ENCODE results near the gene RABL2A. TPM values are rescaled to one million over a fixed set of nuclear protein-coding genes. Genes with fewer than 3 reads are reported as not detected.
"Not testable (repeated sequence)": the region's sequence is repeated elsewhere in the genome, so short reads cannot be mapped to it uniquely, and the experiment has no call there.

Gene RABL2A
- total RNA-seq, 1 donor from 2014 or later = 13.4 TPM

GRCh38 chr2:113587201-113587600 is 39.9 kb upstream of the RABL2A start:
- H3K36me3 Mint-ChIP-seq; H3K27ac ChIP-seq; H3K9ac ChIP-seq; H3K4me3 ChIP-seq; H3K4me2 ChIP-seq; H3F3A ChIP-seq (ENCODE audit: low read depth); H3K27me3 Mint-ChIP-seq (ENCODE audit: insufficient read depth, low read depth); H3K9me3 Mint-ChIP-seq; H3K27me3 ChIP-seq; H3K27ac Mint-ChIP-seq; H2AFZ ChIP-seq (replicated peaks); H4K20me1 ChIP-seq (ENCODE audit: low read depth); H3K4me3 Mint-ChIP-seq; H3K9me3 ChIP-seq (ENCODE audit: low read depth); H3K36me3 ChIP-seq: not testable (repeated sequence)
- Histone ChIP-seq H3K4me1 (peaks cover 11% of the 10 kb centered on the region), H3K79me2 (ENCODE audit: low read depth) (peaks cover 13% of the 10 kb centered on the region)
- peak; percentile 13 for DNase-seq (ENCODE audit: low spot score)
- TF ChIP-seq CTCF (IDR thresholded peaks at IDR 0.05) = peak; percentile 51
- peaks cover 18% of the 10 kb centered on the region for H3K4me1 Mint-ChIP-seq

GRCh38 chr2:113589591-113589990 is 37.5 kb upstream of the RABL2A start:
- not testable (repeated sequence) for H3K4me2 ChIP-seq; H3K79me2 ChIP-seq (ENCODE audit: low read depth); H3K27ac Mint-ChIP-seq; H3K4me3 Mint-ChIP-seq; H3K9ac ChIP-seq; H3K27ac ChIP-seq; H3K27me3 Mint-ChIP-seq (ENCODE audit: insufficient read depth, low read depth); H3F3A ChIP-seq (ENCODE audit: low read depth); H3K36me3 ChIP-seq; H3K9me3 ChIP-seq (ENCODE audit: low read depth); H3K4me1 ChIP-seq; H3K36me3 Mint-ChIP-seq; H2AFZ ChIP-seq (replicated peaks); H3K27me3 ChIP-seq; DNase-seq (ENCODE audit: low spot score); H3K9me3 Mint-ChIP-seq; H4K20me1 ChIP-seq (ENCODE audit: low read depth); H3K4me3 ChIP-seq
- H3K4me1 Mint-ChIP-seq = peaks cover 18% of the 10 kb centered on the region

- not testable (repeated sequence) for H3K9me3 ChIP-seq (ENCODE audit: low read depth); H3K4me3 Mint-ChIP-seq; H3K27ac ChIP-seq; H3K4me1 ChIP-seq; H3K4me2 ChIP-seq; H3K36me3 ChIP-seq; H3K27ac Mint-ChIP-seq; H2AFZ ChIP-seq (replicated peaks); H3K79me2 ChIP-seq (ENCODE audit: low read depth); DNase-seq (ENCODE audit: low spot score); H3K4me1 Mint-ChIP-seq; H3K4me3 ChIP-seq; H3F3A ChIP-seq (ENCODE audit: low read depth); H3K27me3 ChIP-seq; H3K27me3 Mint-ChIP-seq (ENCODE audit: insufficient read depth, low read depth); H3K9me3 Mint-ChIP-seq; H3K36me3 Mint-ChIP-seq; H3K9ac ChIP-seq; H4K20me1 ChIP-seq (ENCODE audit: low read depth)
These were observed 35.1 kb upstream of the RABL2A start for GRCh38 chr2:113591926-113592325.

- not testable (repeated sequence) for H3K9me3 ChIP-seq (ENCODE audit: low read depth); H3K4me3 Mint-ChIP-seq; H3K79me2 ChIP-seq (ENCODE audit: low read depth); H3K36me3 ChIP-seq; H3K4me1 ChIP-seq; H3K27me3 ChIP-seq; H2AFZ ChIP-seq (replicated peaks); H3K27me3 Mint-ChIP-seq (ENCODE audit: insufficient read depth, low read depth); H3K4me1 Mint-ChIP-seq; DNase-seq (ENCODE audit: low spot score); H3F3A ChIP-seq (ENCODE audit: low read depth); H3K36me3 Mint-ChIP-seq; H3K9me3 Mint-ChIP-seq; H3K4me3 ChIP-seq; H3K4me2 ChIP-seq; H3K9ac ChIP-seq; H4K20me1 ChIP-seq (ENCODE audit: low read depth); H3K27ac ChIP-seq
- H3K27ac Mint-ChIP-seq = peak overlapping the region; percentile 83
These were observed 33.8 kb upstream of the RABL2A start for GRCh38 chr2:113593280-113593679.

- not testable (repeated sequence) for H3K9me3 ChIP-seq (ENCODE audit: low read depth)
These were observed 31.3 kb upstream of the RABL2A start for GRCh38 chr2:113595725-113596124.

GRCh38 chr2:113597164-113597563 is 29.9 kb upstream of the RABL2A start:
- H3K36me3 Mint-ChIP-seq; H3K36me3 ChIP-seq; H4K20me1 ChIP-seq (ENCODE audit: low read depth); H3K9ac ChIP-seq; H3F3A ChIP-seq (ENCODE audit: low read depth); H3K4me2 ChIP-seq; H3K9me3 Mint-ChIP-seq; DNase-seq (ENCODE audit: low spot score); H3K27ac ChIP-seq; H3K27me3 Mint-ChIP-seq (ENCODE audit: insufficient read depth, low read depth); H3K9me3 ChIP-seq (ENCODE audit: low read depth); H3K4me1 ChIP-seq; H3K4me3 ChIP-seq; H3K79me2 ChIP-seq (ENCODE audit: low read depth); H3K4me3 Mint-ChIP-seq; H3K4me1 Mint-ChIP-seq; H2AFZ ChIP-seq (replicated peaks); H3K27me3 ChIP-seq; H3K27ac Mint-ChIP-seq: not testable (repeated sequence)

More at GRCh38 chr2:113595725-113596124, 31.3 kb upstream of the RABL2A start:
- H3K79me2 ChIP-seq (ENCODE audit: low read depth); H3K4me3 Mint-ChIP-seq; H3K27ac ChIP-seq; H3F3A ChIP-seq (ENCODE audit: low read depth); H3K27me3 ChIP-seq; H3K4me1 ChIP-seq; H3K9me3 Mint-ChIP-seq; H3K36me3 ChIP-seq; H4K20me1 ChIP-seq (ENCODE audit: low read depth); H3K27me3 Mint-ChIP-seq (ENCODE audit: insufficient read depth, low read depth); H3K27ac Mint-ChIP-seq; H2AFZ ChIP-seq (replicated peaks); H3K4me3 ChIP-seq; H3K9ac ChIP-seq; DNase-seq (ENCODE audit: low spot score); H3K36me3 Mint-ChIP-seq; H3K4me2 ChIP-seq; H3K4me1 Mint-ChIP-seq: not testable (repeated sequence)

GRCh38 chr2:113597572-113597971 is 29.5 kb upstream of the RABL2A start:
- not testable (repeated sequence) for H3K4me3 Mint-ChIP-seq; H3K4me3 ChIP-seq; H3K9me3 ChIP-seq (ENCODE audit: low read depth); H4K20me1 ChIP-seq (ENCODE audit: low read depth); H3K27ac ChIP-seq; H3K36me3 Mint-ChIP-seq; H3K27me3 ChIP-seq; H3K4me2 ChIP-seq; H3K4me1 Mint-ChIP-seq; DNase-seq (ENCODE audit: low spot score); H3K27me3 Mint-ChIP-seq (ENCODE audit: insufficient read depth, low read depth); H3K9me3 Mint-ChIP-seq; H3F3A ChIP-seq (ENCODE audit: low read depth); H2AFZ ChIP-seq (replicated peaks); H3K79me2 ChIP-seq (ENCODE audit: low read depth); H3K27ac Mint-ChIP-seq; H3K4me1 ChIP-seq; H3K36me3 ChIP-seq; H3K9ac ChIP-seq

GRCh38 chr2:113598180-113598579 is 28.9 kb upstream of the RABL2A start:
- not testable (repeated sequence) for H4K20me1 ChIP-seq (ENCODE audit: low read depth); H3K27ac ChIP-seq; H3K9ac ChIP-seq; H3K36me3 Mint-ChIP-seq; H3K4me3 ChIP-seq; H3K79me2 ChIP-seq (ENCODE audit: low read depth); H2AFZ ChIP-seq (replicated peaks); H3K4me2 ChIP-seq; H3K4me1 Mint-ChIP-seq; DNase-seq (ENCODE audit: low spot score); H3K4me3 Mint-ChIP-seq; H3K27me3 ChIP-seq; H3K9me3 Mint-ChIP-seq; H3F3A ChIP-seq (ENCODE audit: low read depth); H3K27ac Mint-ChIP-seq; H3K9me3 ChIP-seq (ENCODE audit: low read depth); H3K27me3 Mint-ChIP-seq (ENCODE audit: insufficient read depth, low read depth); H3K36me3 ChIP-seq; H3K4me1 ChIP-seq
